Activated T-helper 1 cell treated with anti-CD3 and anti-CD28 coated beads, Interleukin-12 subunit alpha, Interleukin-12 subunit beta, Interleukin-2, Interleukin-4 antibody, amounts not matched to agents 30 ng/mL and 10 ng/mL and 1 ng/mL, durations not matched to agents 14 hours and 24 hours and 36 hours (primary cell): ENCODE results near the gene RABEP1. TPM values are rescaled to one million over a fixed set of nuclear protein-coding genes. Genes with fewer than 3 reads are reported as not detected.

Experiments used
- DNase-seq: peaks from one replicate; pipeline ENCODE4 v3.0.0; 2021; ENCODE audit warnings: low spot score
- H3K27ac Mint-ChIP-seq: one replicate; pipeline ENCODE4 v1.8.0; 2021; ENCODE audit warnings: mild to moderate bottlenecking, mixed read lengths
- H3K27me3 Mint-ChIP-seq: one replicate; pipeline ENCODE4 v1.8.0; 2022; ENCODE audit warnings: mild to moderate bottlenecking, moderate library complexity, mixed read lengths; ENCODE audit not compliant: insufficient read depth
- H3K36me3 Mint-ChIP-seq: one replicate; pipeline ENCODE4 v1.8.0; 2021; ENCODE audit warnings: low read depth, mixed read lengths
- H3K4me1 Mint-ChIP-seq: one replicate; pipeline ENCODE4 v1.8.0; 2021; ENCODE audit warnings: low read depth, mixed read lengths
- H3K4me3 Mint-ChIP-seq: one replicate; pipeline ENCODE4 v1.8.0; 2021; ENCODE audit warnings: mild to moderate bottlenecking, moderate library complexity, mixed read lengths
- H3K9me3 Mint-ChIP-seq: one replicate; pipeline ENCODE4 v1.8.0; 2021; ENCODE audit warnings: mixed read lengths
- intact Hi-C: fragments of 100-400 bp; cut with micrococcal nuclease; formaldehyde crosslinking; loops from one replicate; pipeline ENCODE4 v1.15.1; 2024
- total RNA-seq: library from RNA; stranded (reverse); gene quantifications from 2 replicates; pipeline ENCODE4 v1.2.3, GENCODE V29; 2022

RABEP1 gene
- total RNA-seq, 1 donor from 2014 or later = 50.2 TPM

DNA sequence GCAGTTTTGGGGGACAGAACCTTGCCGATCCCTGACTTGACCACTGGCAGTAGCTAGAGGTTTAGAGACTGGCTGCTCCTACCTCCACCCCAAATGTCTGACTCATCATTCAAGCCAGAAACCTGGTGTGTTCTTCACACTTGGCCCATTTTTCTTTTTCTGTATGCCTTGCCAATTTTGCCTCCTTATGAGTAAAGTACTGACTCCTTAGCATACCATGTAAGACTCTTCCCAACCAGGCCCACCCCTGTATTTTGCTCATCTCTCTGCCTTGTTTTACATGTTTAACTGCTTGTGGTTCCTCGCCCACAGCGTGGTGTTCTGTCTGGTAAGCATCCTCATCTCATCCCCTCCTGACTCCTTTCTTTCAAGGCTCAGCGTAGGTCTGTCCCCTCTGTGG, 99.5 kb downstream of the RABEP1 start:
- H3K4me3 Mint-ChIP-seq = no peak overlapping the region
- no peaks in the 10 kb centered on the region for H3K27me3 Mint-ChIP-seq
- DNase-seq = no peak
- no peaks in the 10 kb centered on the region for H3K4me1 Mint-ChIP-seq
- H3K36me3 Mint-ChIP-seq = peaks cover 65% of the 10 kb centered on the region
- intact Hi-C loops = no loop called here
- no peaks in the 10 kb centered on the region for H3K9me3 Mint-ChIP-seq
- peak overlapping the region; percentile 31 for H3K27ac Mint-ChIP-seq

DNA sequence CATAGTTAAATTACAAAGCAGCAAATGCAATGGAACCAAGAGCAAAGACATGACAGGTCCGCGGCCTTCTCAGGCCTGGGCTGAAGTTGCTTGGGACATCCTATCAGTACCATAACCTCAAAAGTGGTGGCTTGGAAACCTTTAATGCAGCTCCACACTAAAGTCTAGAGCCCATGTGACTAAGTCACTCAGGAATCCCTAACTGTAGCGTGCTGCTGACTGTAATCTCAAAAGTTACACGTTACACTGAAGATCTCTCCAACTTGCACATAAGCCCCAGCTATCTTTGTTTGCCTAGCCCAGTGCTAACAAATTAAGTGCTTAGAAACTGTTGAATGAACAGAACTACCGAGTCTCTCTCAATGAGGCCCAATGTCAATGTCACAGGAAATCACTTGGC, 109.6 kb downstream of the RABEP1 start:
- Mint-ChIP-seq H3K27ac (no peak overlapping the region), H3K4me1 (peaks cover 6% of the 10 kb centered on the region), H3K9me3 (no peaks in the 10 kb centered on the region), H3K27me3 (no peaks in the 10 kb centered on the region), H3K4me3 (no peak overlapping the region), H3K36me3 (peaks cover 60% of the 10 kb centered on the region)
- intact Hi-C loops = no loop called here
- no peak for DNase-seq

DNA sequence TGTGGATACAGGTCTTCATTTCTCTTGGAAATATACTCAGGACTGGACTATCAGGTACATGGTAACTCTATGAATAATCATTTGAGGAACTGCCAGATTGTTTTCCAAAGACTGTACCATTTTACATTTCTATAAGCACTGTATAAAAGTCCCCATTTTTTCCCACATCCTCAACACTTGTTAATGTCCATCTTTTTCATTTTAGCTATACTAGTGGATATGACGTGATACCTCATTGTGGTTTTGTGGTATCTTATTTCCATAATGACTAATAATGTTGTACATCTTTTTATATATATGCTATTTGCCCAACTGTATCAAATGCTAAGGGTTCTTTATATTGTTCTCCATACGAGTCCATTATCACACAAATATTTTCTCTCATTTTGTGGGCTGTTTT, 114.5 kb downstream of the RABEP1 start:
- H3K4me1 Mint-ChIP-seq = no peaks in the 10 kb centered on the region
- no peak overlapping the region for H3K27ac Mint-ChIP-seq
- DNase-seq = no peak
- no peaks in the 10 kb centered on the region for H3K27me3 Mint-ChIP-seq
- intact Hi-C loops = no loop called here
- H3K9me3 Mint-ChIP-seq = no peaks in the 10 kb centered on the region
- H3K4me3 Mint-ChIP-seq = no peak overlapping the region
- H3K36me3 Mint-ChIP-seq = peaks cover 53% of the 10 kb centered on the region

DNA sequence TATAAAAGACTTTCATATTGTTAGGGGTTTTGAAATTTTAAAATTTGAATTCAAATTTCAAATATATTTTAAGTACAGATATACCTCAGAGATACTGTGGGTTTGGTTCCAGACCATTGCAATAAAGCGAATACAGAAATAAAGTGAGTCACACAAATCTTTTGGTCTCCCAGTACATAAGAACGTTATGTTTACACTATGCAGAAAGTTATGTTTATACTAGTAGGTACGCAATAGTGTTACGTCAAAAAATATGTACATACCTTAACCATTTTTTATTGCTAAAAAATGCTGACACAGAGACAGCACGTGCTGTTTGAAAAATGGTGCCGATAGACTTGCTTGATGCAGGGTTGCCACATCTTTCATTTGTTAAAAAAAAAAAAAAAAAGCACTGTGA, 117.7 kb downstream of the RABEP1 start:
- Mint-ChIP-seq H3K27me3 (no peaks in the 10 kb centered on the region), H3K27ac (no peak overlapping the region), H3K4me1 (no peaks in the 10 kb centered on the region), H3K4me3 (no peak overlapping the region), H3K9me3 (no peaks in the 10 kb centered on the region), H3K36me3 (peaks cover 50% of the 10 kb centered on the region)
- intact Hi-C loops = no loop called here
- no peak for DNase-seq

DNA sequence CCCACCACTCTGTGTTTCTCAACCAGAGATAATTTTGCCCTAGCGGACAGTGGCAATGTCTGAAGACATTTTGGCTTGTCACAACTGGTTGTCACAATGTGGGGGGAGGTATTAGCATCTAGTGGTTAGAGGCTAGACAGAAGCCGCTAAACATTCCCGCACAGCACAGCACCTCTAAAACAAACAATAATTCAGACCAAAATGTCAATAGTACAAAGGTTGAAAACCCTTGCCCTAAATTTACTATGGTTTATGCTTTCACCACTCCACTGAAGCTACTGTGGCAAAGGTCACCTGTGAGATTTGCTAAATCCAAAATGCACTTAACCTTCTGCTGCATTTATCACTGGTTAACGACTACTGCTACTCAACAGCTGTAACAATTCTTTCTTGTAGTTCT, 123.3 kb downstream of the RABEP1 start:
- Mint-ChIP-seq H3K27ac (no peak overlapping the region), H3K9me3 (no peaks in the 10 kb centered on the region), H3K27me3 (no peaks in the 10 kb centered on the region), H3K36me3 (peaks cover 29% of the 10 kb centered on the region), H3K4me3 (no peak overlapping the region), H3K4me1 (peaks cover 11% of the 10 kb centered on the region)
- intact Hi-C loops = no loop called here
- no peak for DNase-seq

DNA sequence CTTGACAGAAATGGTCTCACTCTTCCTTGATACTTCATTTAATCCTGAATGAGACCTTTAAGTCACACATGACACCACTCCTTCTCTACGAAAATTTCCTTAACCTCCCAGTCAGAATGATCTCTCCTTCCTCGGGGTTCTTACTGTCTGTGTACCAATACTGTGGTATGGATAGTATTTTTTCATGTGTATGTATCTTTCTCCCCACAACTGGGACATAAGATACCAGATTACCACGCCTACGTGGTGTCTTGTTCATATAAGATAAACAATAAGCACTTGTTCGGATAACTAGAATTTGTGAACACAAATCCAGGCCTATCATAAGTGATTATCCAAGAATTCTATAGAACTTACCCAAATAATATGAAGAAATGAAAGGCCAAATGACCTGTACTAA, 126.1 kb downstream of the RABEP1 start:
- Mint-ChIP-seq H3K9me3 (no peaks in the 10 kb centered on the region), H3K4me3 (no peak overlapping the region), H3K27me3 (no peaks in the 10 kb centered on the region), H3K4me1 (peaks cover 33% of the 10 kb centered on the region), H3K27ac (no peak overlapping the region), H3K36me3 (peaks cover 37% of the 10 kb centered on the region)
- intact Hi-C loops = no loop called here
- DNase-seq = no peak

DNA sequence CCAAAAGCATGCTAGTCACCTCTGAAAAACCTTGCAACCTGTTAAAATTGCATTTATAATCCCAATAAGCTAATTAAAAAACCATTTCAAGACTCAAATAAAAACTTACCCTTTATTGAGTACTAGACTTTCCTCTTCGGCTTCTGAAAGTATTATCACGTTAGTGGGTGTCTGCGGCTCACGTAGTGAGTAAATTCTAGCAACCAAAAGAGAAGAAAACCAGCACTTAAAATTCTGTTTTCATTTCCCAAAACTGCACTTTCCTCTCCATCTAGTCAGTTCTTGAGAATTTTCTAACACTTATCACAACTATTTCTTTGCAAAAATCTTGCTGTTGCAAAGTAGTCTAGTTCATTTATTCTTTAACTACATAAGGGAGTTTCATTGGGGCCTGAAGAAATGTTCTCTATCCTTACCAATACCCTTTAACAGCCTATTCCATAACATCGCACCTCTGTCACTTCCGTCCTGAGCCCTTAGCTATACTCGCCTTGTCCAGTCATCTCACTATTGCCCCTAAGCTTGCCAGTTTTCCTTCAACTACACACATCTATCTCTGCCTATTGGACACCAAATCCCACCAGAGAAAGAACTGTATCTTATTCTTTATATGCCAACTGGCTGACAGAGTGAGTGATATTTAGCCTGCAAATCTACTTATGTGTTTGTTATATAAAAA, 128.6 kb downstream of the RABEP1 start:
- Mint-ChIP-seq H3K27me3 (no peaks in the 10 kb centered on the region), H3K4me3 (no peak overlapping the region), H3K9me3 (no peaks in the 10 kb centered on the region), H3K4me1 (peaks cover 42% of the 10 kb centered on the region), H3K36me3 (peaks cover 34% of the 10 kb centered on the region), H3K27ac (peak overlapping the region; percentile 49)
- intact Hi-C loops = loop anchor here (10.0 kb wide), 1 partner anchor 216 kb away; the partner anchor contains the start of gene ZNF594
- no peak for DNase-seq

DNA sequence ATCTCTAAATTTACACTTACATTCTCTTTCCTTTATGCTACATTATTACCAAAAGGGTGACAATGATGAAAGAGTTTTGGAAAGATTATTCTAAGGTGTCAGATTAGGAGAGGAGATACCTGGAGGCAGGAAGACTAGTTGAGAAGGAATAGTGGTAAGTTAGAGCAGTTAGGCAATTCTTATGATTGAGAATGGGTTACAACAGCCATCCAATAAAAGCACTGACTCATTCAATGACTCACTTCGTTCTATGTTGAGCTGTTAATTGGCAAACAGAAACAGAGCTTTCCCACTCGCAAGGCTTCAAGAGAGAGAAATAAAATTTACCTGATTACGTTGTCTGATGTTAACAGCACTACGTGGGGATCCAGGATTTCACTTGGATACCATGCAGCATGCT, 131.6 kb downstream of the RABEP1 start:
- no peaks in the 10 kb centered on the region for H3K27me3 Mint-ChIP-seq
- H3K4me1 Mint-ChIP-seq = peaks cover 50% of the 10 kb centered on the region
- intact Hi-C loops = loop anchor here (10.0 kb wide), 1 partner anchor 219 kb away; the partner anchor contains the start of gene ZNF594
- DNase-seq = no peak
- no peak overlapping the region for H3K4me3 Mint-ChIP-seq
- H3K9me3 Mint-ChIP-seq = no peaks in the 10 kb centered on the region
- H3K36me3 Mint-ChIP-seq = peaks cover 42% of the 10 kb centered on the region
- H3K27ac Mint-ChIP-seq = no peak overlapping the region

DNA sequence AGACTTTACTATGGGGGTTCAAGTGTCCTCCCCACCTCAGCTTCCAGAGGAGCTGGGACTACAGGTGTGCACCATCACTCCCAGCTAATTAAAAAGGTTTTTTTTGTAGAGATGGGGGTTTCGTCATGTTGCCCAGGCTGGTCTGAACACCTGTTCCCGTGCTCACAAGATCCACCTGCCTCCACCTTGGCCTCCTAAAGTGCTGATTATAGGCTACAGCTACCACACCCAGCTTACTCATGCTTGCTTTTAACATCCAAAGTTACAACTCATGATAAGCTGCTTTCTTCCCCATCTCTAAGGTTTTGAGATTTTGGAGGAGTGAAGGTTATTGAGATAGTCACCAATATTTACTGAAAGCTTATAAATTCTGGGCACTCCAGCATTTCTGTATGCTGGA, 134.8 kb downstream of the RABEP1 start:
- no peaks in the 10 kb centered on the region for H3K27me3 Mint-ChIP-seq
- H3K4me1 Mint-ChIP-seq = peaks cover 46% of the 10 kb centered on the region
- peaks cover 39% of the 10 kb centered on the region for H3K36me3 Mint-ChIP-seq
- intact Hi-C loops = loop anchor here (5.0 to 10.0 kb wide), 2 partner anchors 222 to 470 kb away; partner anchors contain the start of genes PFN1 and ZNF594
- peak overlapping the region; percentile 75 for H3K4me3 Mint-ChIP-seq
- H3K9me3 Mint-ChIP-seq = no peaks in the 10 kb centered on the region
- no peak overlapping the region for H3K27ac Mint-ChIP-seq
- no peak for DNase-seq

DNA sequence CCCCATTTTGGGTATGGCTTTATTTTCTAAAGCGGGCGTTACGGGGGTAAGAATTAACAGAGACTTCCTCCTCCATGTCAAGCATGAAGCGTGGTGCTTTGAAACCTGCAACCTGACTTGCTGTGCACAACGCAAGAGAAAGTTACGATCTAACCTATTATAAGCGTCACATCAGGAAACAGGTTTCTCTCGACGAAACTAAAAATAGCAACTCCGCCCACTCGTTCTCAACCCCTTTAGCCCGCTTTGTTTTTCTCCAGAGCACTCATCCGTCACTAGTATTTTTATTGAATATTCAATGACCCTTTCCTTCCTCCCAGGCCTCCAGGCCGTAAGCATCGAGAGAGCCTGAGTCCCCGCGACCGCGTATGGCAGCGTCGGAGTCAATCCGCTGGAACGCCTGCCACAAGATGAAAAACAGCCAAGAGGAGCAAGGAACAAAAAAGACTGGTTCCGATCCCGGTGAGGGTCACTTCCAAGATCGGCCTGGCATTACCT, 136.8 kb downstream of the RABEP1 start:
- peaks cover 34% of the 10 kb centered on the region for H3K4me1 Mint-ChIP-seq
- DNase-seq = peak; percentile 61
- intact Hi-C loops = loop anchor here (1.0 to 10.0 kb wide), 7 partner anchors 20 to 472 kb away; partner anchors contain the start of genes C1QBP, DERL2, MIS12 and PFN1
- H3K4me3 Mint-ChIP-seq = peak overlapping the region; percentile 100
- peak overlapping the region; percentile 99 for H3K27ac Mint-ChIP-seq
- H3K9me3 Mint-ChIP-seq = no peaks in the 10 kb centered on the region
- H3K27me3 Mint-ChIP-seq = no peaks in the 10 kb centered on the region
- peaks cover 30% of the 10 kb centered on the region for H3K36me3 Mint-ChIP-seq

DNA sequence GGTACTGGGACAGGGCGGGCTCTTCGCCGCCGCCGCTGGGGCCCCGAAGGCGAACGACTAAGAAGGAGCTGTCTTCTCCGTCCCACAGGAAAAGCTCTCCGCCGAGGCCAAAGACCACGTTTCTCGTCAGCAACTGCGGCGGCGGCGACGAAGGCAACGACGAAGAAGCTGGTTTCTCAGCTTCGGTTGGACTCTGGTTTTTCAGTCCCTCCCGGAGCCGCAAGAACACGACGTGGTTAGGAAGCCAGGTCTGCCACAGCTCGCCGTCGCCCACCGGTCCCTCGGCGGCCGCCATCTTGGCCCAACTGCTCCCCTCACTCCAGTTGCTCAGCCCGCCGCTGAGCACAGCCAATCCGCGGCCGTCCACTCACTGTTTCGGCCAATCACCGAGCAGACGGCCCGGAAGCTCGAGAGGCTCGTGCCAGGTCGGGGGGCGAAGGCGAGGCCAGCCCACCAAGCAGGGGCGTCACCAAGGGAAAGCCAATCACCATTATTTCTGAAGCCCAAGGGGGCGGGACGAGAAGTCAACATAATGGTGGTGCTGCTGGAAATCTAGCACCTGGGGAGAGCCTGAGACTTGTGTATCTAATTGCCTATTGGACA, 137.4 kb downstream of the RABEP1 start, which contains the start of gene NUP88:
NUP88 (minus strand) TSS at position 307 of the 603 bp plus-strand sequence; CDS start at position 295, 12 bp downstream.
- peak; percentile 95 for DNase-seq
- Mint-ChIP-seq H3K9me3 (no peaks in the 10 kb centered on the region), H3K4me3 (peak within 1 kb of the TSS; percentile 100), H3K4me1 (peaks cover 32% of the 10 kb centered on the region), H3K27ac (peak within 1 kb of the TSS; percentile 99), H3K27me3 (no peaks in the 10 kb centered on the region), H3K36me3 (peaks cover 29% of the 10 kb centered on the region)
- intact Hi-C loops = loop anchor here (1.0 to 10.0 kb wide), 7 partner anchors 20 to 472 kb away; partner anchors contain the start of genes C1QBP, DERL2, MIS12 and PFN1

DNA sequence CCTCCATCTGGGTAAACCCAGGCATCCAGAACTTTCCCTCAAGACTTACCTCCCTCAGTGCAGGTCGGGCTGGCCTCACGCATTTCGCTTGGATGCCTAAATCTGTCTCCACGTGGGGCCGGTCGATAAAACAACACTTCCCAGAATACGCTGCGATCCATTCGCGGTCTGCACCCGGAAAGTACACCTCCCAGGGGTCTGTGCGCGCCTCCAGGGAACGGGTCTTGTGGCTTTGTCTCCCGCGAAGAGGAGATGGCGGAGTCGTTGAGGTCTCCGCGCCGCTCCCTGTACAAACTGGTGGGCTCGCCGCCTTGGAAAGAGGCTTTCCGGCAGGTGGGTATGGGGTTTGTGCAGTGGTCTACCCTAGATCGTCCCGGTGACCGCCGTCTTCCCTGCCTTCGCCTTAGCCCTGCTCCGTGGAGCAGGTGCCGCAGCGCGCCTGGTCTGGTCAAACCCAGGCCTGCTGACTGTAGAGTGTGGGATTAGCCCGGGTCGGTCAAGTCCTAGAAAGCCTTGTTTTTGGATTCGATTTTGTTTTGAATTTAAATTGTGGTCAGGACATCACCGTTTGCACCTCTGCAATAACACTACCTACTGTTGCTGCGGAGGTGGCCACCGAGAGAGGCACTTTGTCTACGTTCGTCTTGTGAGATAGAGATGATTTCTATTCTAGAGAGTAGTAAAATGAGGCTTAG, 138.0 kb downstream of the RABEP1 start, which contains the start of gene RPAIN:
RPAIN (plus strand) TSS at position 224 of the 695 bp plus-strand sequence; CDS start at position 253, 29 bp downstream.
- H3K36me3 Mint-ChIP-seq = peaks cover 32% of the 10 kb centered on the region
- peak within 1 kb of the TSS; percentile 99 for H3K27ac Mint-ChIP-seq
- peak; percentile 82 for DNase-seq
- no peaks in the 10 kb centered on the region for H3K9me3 Mint-ChIP-seq
- peaks cover 32% of the 10 kb centered on the region for H3K4me1 Mint-ChIP-seq
- H3K27me3 Mint-ChIP-seq = no peaks in the 10 kb centered on the region
- peak within 1 kb of the TSS; percentile 100 for H3K4me3 Mint-ChIP-seq
- intact Hi-C loops = loop anchor here (1.0 to 10.0 kb wide), 7 partner anchors 19 to 473 kb away; partner anchors contain the start of genes C1QBP, DERL2, MIS12 and PFN1
